Endothelial cell of umbilical vein (primary cell): ENCODE results near the gene PTPRT.

Experiments
- CTCF ChIP-seq, 2 donors: IDR thresholded peaks; 1 replicate in 1 of 2; 2 replicates in 1 of 2; pipeline ENCODE4 v1.5.1; 2011; ENCODE audit warnings: low read length in 2 of 2, mild to moderate bottlenecking in 2 of 2, moderate library complexity in 2 of 2, control low read depth in 1 of 2, inconsistent platforms in 1 of 2, low read depth in 1 of 2; ENCODE audit not compliant: insufficient read depth in 1 of 2; ENCODE audit errors: extremely low read depth in 1 of 2
- POLR2A ChIP-seq: IDR thresholded peaks from 2 replicates; pipeline ENCODE4 v1.6.1; 2012; ENCODE audit warnings: low read depth, mild to moderate bottlenecking, control low read depth, low read length
- POLR2AphosphoS5 ChIP-seq: IDR thresholded peaks from 2 replicates; pipeline ENCODE4 v1.6.1; 2012; ENCODE audit warnings: low read depth, mild to moderate bottlenecking, control low read depth, low read length, moderate library complexity; ENCODE audit not compliant: insufficient read depth

- TF ChIP-seq CTCF (IDR thresholded peaks at IDR 0.05; ENCODE audit: extremely low read depth in 1 of 2, insufficient read depth in 1 of 2, low read depth in 1 of 2, low read length in 2 of 2) (no peak), POLR2AphosphoS5 (no peak), POLR2A (no peak)
These were observed 399.6 kb downstream of the PTPRT start for GRCh38 chr20:42790111-42790510.
